Nephron (organoid): Measurements from ENCODE around the gene SLC6A6.
"Not testable (repeated sequence)": the region's sequence is repeated elsewhere in the genome, so short reads cannot be mapped to it uniquely, and the experiment has no call there.

ENCODE experiments used
- H3K27ac Mint-ChIP-seq, 3 experiments: 2 replicates each; pipeline ENCODE4 v1.8.0; 2020; ENCODE audit warnings: mixed read lengths in 3 of 3, mild to moderate bottlenecking in 2 of 3, moderate library complexity in 1 of 3
- H3K27me3 Mint-ChIP-seq: 2 replicates; pipeline ENCODE4 v1.8.0; 2021; ENCODE audit warnings: low read depth, mild to moderate bottlenecking, moderate library complexity, mixed read lengths
- H3K36me3 Mint-ChIP-seq: 2 replicates; pipeline ENCODE4 v1.8.0; 2020; ENCODE audit warnings: low read depth, mixed read lengths
- H3K4me1 Mint-ChIP-seq: 2 replicates; pipeline ENCODE4 v1.8.0; 2020; ENCODE audit warnings: mixed read lengths
- H3K4me3 Mint-ChIP-seq, 3 experiments: 2 replicates each; pipeline ENCODE4 v1.8.0; 2020; ENCODE audit warnings: mild to moderate bottlenecking in 3 of 3, mixed read lengths in 3 of 3, moderate library complexity in 2 of 3
- H3K9me3 Mint-ChIP-seq: 2 replicates; pipeline ENCODE4 v1.8.0; 2020; ENCODE audit warnings: mixed read lengths
- TF ChIP-seq, protein P1 (sequence below), 3 experiments: fragments of 200-600 bp; sonication (generic); IDR thresholded peaks; one replicate each; pipeline ENCODE4 v1.5.0; 2021; ENCODE audit warnings: antibody characterized with exemption in 3 of 3; ENCODE audit not compliant: unreplicated experiment in 3 of 3

Gene SLC6A6

DNA sequence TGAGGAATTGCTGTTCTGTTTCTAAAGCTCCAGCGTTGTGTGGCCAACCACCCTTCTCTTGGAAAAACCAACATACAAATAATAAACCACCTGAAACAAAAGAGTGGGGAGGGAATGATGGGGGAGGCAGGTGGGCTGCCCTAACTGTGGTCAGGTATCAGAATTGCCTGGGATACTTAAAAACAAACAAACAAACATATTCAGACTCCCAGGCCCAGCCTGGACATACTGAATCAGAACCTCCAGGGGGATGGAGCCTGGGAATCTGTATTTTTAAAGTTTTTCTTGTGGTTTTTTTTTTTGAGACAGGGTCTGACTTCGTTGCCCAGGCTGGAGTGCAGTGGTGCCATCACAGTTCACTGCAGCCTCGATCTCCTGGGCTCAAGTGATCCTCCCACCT lies 4.4 kb downstream of the SLC6A6 start:
- H3K27ac Mint-ChIP-seq: peak overlapping the region in 2 of 3 experiments; percentile 49 to 75
- peaks cover 14% of the 10 kb centered on the region for H3K36me3 Mint-ChIP-seq
- peaks cover 34% of the 10 kb centered on the region for H3K27me3 Mint-ChIP-seq
- H3K4me1 Mint-ChIP-seq: peaks cover 33% of the 10 kb centered on the region
- no peaks in the 10 kb centered on the region for H3K9me3 Mint-ChIP-seq
- H3K4me3 Mint-ChIP-seq: peak overlapping the region in 2 of 3 experiments; percentile 77 to 98
- TF ChIP-seq, protein P1, sequence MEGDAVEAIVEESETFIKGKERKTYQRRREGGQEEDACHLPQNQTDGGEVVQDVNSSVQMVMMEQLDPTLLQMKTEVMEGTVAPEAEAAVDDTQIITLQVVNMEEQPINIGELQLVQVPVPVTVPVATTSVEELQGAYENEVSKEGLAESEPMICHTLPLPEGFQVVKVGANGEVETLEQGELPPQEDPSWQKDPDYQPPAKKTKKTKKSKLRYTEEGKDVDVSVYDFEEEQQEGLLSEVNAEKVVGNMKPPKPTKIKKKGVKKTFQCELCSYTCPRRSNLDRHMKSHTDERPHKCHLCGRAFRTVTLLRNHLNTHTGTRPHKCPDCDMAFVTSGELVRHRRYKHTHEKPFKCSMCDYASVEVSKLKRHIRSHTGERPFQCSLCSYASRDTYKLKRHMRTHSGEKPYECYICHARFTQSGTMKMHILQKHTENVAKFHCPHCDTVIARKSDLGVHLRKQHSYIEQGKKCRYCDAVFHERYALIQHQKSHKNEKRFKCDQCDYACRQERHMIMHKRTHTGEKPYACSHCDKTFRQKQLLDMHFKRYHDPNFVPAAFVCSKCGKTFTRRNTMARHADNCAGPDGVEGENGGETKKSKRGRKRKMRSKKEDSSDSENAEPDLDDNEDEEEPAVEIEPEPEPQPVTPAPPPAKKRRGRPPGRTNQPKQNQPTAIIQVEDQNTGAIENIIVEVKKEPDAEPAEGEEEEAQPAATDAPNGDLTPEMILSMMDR (IDR thresholded peaks at IDR 0.05; ENCODE audit: unreplicated experiment in 3 of 3): no peak

DNA sequence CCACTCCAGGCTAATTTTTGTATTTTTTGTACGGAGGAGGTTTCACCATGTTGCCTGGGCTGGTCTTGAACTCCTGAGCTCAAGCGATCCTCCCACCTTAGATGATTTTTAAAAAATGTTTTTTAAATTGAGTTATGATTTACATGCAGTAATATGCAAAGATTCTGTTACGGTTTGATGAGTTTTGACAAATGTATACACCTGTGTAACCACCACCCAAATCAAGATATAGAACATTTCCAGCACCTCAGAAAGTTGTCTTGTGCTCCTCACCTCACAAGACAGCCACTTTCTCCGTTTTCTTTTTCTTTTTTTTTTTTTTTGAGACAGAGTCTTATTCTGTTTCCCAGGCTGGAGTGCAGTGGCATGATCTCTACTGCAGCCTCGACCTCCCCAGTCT lies 4.8 kb downstream of the SLC6A6 start:
- H3K36me3 Mint-ChIP-seq: peaks cover 14% of the 10 kb centered on the region
- peak overlapping the region in 1 of 3 experiments; percentile 35 for H3K27ac Mint-ChIP-seq
- H3K27me3 Mint-ChIP-seq: peaks cover 30% of the 10 kb centered on the region
- H3K4me1 Mint-ChIP-seq: peaks cover 33% of the 10 kb centered on the region
- TF ChIP-seq, protein P1 (IDR thresholded peaks at IDR 0.05; ENCODE audit: unreplicated experiment in 3 of 3): no peak
- peak overlapping the region in 2 of 3 experiments; percentile 43 to 55 for H3K4me3 Mint-ChIP-seq
- no peaks in the 10 kb centered on the region for H3K9me3 Mint-ChIP-seq

- not testable (repeated sequence) for H3K27ac Mint-ChIP-seq, H3K9me3 Mint-ChIP-seq, H3K4me3 Mint-ChIP-seq
- peaks cover 16% of the 10 kb centered on the region for H3K36me3 Mint-ChIP-seq
- H3K27me3 Mint-ChIP-seq: peaks cover 36% of the 10 kb centered on the region
- H3K4me1 Mint-ChIP-seq: peaks cover 33% of the 10 kb centered on the region
These were observed 7.3 kb downstream of the SLC6A6 start for GRCh38 chr3:14409779-14410063.

DNA sequence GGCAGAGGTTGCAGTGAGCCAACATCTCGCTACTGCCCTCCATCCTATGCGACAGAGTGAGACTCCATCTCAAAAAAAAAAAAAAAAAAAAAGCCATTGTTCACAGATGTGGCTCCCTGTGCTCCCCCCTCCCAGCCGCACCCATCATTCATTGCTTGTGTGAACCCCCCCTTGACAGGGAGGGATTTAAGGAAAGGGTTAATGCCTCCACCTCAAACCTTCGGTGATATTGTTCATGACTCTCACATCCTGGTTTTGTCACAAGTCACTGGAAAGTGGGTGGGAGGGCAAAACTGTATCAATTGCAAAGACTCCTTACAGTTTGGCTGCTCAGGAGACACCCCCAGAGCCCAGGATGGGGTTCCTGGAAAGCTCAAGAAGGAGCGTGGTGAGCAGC lies 7.7 kb downstream of the SLC6A6 start:
- Mint-ChIP-seq H3K4me3 (no peak overlapping the region), H3K27me3 (peaks cover 40% of the 10 kb centered on the region), H3K27ac (no peak overlapping the region), H3K4me1 (peaks cover 34% of the 10 kb centered on the region), H3K9me3 (no peaks in the 10 kb centered on the region), H3K36me3 (peaks cover 19% of the 10 kb centered on the region)
- TF ChIP-seq, protein P1 (IDR thresholded peaks at IDR 0.05; ENCODE audit: unreplicated experiment in 3 of 3): no peak

- Mint-ChIP-seq H3K4me3 (no peak overlapping the region), H3K27ac (no peak overlapping the region), H3K4me1 (peaks cover 29% of the 10 kb centered on the region), H3K27me3 (peaks cover 37% of the 10 kb centered on the region), H3K36me3 (peaks cover 19% of the 10 kb centered on the region), H3K9me3 (no peaks in the 10 kb centered on the region)
- TF ChIP-seq, protein P1 (IDR thresholded peaks at IDR 0.05; ENCODE audit: unreplicated experiment in 3 of 3): no peak
These were observed 8.2 kb downstream of the SLC6A6 start for GRCh38 chr3:14410503-14411165.

DNA sequence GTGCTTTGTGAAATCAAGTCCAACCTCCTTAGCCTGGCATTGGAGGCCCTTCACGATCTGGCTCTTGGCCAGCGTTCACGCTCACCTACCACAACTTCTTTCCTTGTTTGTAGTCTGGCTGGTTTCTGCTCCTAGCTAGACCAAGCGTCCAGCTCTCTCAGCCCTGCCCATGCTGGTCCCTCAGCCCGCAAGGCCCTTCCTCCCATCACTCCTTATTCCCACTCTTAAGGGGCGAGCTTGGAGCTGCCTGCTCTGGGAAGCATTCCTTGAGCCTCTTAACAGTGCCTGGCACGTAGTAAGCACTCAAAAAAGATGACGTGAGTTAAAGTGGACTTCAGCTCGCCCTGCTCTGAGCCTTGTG lies 8.7 kb downstream of the SLC6A6 start:
- H3K4me3 Mint-ChIP-seq: no peak overlapping the region
- TF ChIP-seq, protein P1 (IDR thresholded peaks at IDR 0.05; ENCODE audit: unreplicated experiment in 3 of 3): no peak
- H3K27me3 Mint-ChIP-seq: peaks cover 34% of the 10 kb centered on the region
- peaks cover 24% of the 10 kb centered on the region for H3K4me1 Mint-ChIP-seq
- no peaks in the 10 kb centered on the region for H3K9me3 Mint-ChIP-seq
- H3K27ac Mint-ChIP-seq: no peak overlapping the region
- peaks cover 24% of the 10 kb centered on the region for H3K36me3 Mint-ChIP-seq
